Measurements from ENCODE around the gene AEBP1. TPM values are rescaled to one million over a fixed set of nuclear protein-coding genes. Genes with fewer than 3 reads are reported as not detected.

The AEBP1 gene
- total and polyA plus RNA-seq, 9 of the 15 experiments (the other 6 are each of a cell fraction or from before 2014, with no cell fraction given) = 0.03 to 0.78 (median 0.30) TPM; not detected in 2

DNA sequence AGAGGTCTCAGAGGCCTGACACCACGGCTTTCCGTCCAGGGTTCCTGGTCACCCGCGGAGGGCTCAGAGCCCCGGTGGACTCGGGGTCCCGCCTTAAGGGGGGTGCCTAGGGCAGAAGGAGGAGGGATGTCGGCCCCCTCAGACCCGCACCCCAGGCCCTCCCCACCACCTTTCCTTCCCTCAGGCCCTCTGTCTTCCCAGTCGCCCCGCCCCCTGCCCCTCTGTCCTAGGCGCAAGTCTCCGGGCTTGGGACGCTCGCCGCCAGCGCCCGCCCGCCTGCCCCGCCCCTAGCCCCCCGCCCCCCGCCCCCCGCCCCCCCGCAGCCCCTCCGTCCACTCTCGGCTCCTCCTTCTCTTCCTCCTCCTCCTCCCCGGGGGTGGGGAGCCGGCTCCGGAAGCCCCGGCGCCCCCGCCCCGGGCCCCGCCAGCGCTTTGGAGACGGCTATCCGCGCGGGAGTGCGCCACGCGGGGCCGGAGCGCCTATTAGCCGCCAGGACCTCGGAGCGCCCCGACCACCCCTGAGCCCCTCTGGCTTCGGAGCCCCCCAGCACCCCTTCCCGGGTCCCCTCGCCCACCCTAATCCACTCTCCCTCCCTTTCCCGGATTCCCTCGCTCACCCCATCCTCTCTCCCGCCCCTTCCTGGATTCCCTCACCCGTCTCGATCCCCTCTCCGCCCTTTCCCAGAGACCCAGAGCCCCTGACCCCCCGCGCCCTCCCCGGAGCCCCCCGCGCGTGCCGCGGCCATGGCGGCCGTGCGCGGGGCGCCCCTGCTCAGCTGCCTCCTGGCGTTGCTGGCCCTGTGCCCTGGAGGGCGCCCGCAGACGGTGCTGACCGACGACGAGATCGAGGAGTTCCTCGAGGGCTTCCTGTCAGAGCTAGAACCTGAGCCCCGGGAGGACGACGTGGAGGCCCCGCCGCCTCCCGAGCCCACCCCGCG is at the start of gene AEBP1 (continued):
- TF ChIP-seq ZNF398 (CRISPR knock-in tag; IDR thresholded peaks at IDR 0.05) = no peak
- TF ChIP-seq RB1 (IDR thresholded peaks at IDR 0.05; ENCODE audit: low read depth) = no peak
- TF ChIP-seq, protein P1, sequence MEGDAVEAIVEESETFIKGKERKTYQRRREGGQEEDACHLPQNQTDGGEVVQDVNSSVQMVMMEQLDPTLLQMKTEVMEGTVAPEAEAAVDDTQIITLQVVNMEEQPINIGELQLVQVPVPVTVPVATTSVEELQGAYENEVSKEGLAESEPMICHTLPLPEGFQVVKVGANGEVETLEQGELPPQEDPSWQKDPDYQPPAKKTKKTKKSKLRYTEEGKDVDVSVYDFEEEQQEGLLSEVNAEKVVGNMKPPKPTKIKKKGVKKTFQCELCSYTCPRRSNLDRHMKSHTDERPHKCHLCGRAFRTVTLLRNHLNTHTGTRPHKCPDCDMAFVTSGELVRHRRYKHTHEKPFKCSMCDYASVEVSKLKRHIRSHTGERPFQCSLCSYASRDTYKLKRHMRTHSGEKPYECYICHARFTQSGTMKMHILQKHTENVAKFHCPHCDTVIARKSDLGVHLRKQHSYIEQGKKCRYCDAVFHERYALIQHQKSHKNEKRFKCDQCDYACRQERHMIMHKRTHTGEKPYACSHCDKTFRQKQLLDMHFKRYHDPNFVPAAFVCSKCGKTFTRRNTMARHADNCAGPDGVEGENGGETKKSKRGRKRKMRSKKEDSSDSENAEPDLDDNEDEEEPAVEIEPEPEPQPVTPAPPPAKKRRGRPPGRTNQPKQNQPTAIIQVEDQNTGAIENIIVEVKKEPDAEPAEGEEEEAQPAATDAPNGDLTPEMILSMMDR (IDR thresholded peaks at IDR 0.05 in 2 of 3, conservative IDR thresholded peaks at IDR 0.05 in 1 of 3; ENCODE audit: insufficient read depth in 2 of 3, low read depth in 1 of 3, low read length in 3 of 3) = 0 out of 6 replicates have a peak, but pooled peaks of 1 of the 3 experiments have one; percentile 8
- TF ChIP-seq RAD21 (CRISPR knock-in tag; conservative IDR thresholded peaks at IDR 0.05 in 1 of 2, IDR thresholded peaks at IDR 0.05 in 1 of 2) = no peak
- no peak for TF ChIP-seq ZNF274 (IDR thresholded peaks at IDR 0.05; ENCODE audit: borderline replicate concordance, low read depth, low read length)
- TF ChIP-seq RERE (CRISPR knock-in tag; IDR thresholded peaks at IDR 0.05; ENCODE audit: borderline replicate concordance) = no peak
- no peak for TF ChIP-seq GTF2E2 (tag; IDR thresholded peaks at IDR 0.05)
- TF ChIP-seq, protein P2, sequence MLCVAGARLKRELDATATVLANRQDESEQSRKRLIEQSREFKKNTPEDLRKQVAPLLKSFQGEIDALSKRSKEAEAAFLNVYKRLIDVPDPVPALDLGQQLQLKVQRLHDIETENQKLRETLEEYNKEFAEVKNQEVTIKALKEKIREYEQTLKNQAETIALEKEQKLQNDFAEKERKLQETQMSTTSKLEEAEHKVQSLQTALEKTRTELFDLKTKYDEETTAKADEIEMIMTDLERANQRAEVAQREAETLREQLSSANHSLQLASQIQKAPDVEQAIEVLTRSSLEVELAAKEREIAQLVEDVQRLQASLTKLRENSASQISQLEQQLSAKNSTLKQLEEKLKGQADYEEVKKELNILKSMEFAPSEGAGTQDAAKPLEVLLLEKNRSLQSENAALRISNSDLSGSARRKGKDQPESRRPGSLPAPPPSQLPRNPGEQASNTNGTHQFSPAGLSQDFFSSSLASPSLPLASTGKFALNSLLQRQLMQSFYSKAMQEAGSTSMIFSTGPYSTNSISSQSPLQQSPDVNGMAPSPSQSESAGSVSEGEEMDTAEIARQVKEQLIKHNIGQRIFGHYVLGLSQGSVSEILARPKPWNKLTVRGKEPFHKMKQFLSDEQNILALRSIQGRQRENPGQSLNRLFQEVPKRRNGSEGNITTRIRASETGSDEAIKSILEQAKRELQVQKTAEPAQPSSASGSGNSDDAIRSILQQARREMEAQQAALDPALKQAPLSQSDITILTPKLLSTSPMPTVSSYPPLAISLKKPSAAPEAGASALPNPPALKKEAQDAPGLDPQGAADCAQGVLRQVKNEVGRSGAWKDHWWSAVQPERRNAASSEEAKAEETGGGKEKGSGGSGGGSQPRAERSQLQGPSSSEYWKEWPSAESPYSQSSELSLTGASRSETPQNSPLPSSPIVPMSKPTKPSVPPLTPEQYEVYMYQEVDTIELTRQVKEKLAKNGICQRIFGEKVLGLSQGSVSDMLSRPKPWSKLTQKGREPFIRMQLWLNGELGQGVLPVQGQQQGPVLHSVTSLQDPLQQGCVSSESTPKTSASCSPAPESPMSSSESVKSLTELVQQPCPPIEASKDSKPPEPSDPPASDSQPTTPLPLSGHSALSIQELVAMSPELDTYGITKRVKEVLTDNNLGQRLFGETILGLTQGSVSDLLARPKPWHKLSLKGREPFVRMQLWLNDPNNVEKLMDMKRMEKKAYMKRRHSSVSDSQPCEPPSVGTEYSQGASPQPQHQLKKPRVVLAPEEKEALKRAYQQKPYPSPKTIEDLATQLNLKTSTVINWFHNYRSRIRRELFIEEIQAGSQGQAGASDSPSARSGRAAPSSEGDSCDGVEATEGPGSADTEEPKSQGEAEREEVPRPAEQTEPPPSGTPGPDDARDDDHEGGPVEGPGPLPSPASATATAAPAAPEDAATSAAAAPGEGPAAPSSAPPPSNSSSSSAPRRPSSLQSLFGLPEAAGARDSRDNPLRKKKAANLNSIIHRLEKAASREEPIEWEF (CRISPR knock-in tag; IDR thresholded peaks at IDR 0.05) = no peak
